HepG2 (cell line): Measurements from ENCODE around the gene B4GALT3. TPM values are rescaled to one million over a fixed set of nuclear protein-coding genes. Genes with fewer than 3 reads are reported as not detected.

Source experiments
- ZNF878 ChIP-seq: sonication (generic); formaldehyde crosslinking; IDR thresholded peaks from 2 replicates; pipeline ENCODE4 v1.8.1; 2023; ENCODE audit warnings: mild to moderate bottlenecking, missing genetic modification reagents, moderate library complexity
- polyA plus RNA-seq, 8 experiments: library from polyadenylated mRNA; depleted of rRNA in 3 of 8; stranded (reverse) in 7 of 8; unstranded in 1 of 8; fragments of >200 nt; fragmentation: Illumina TruSeq in 4 of 8; extraction: Trizol in 4 of 8; gene quantifications; 2 replicates each; pipeline versions ENCODE4 v1.2.1 to v1.2.3, GENCODE V29; 2011 to 2016; ENCODE audit warnings: low read depth in 4 of 8, missing spikeins in 1 of 8, mixed read lengths in 1 of 8; ENCODE audit not compliant: insufficient read depth in 1 of 8
- total RNA-seq, 5 experiments: library from RNA; depleted of rRNA; stranded (reverse); fragments of >200 nt; fragmentation: Illumina TruSeq; extraction: Trizol; gene quantifications; 2 replicates each; pipeline ENCODE4 v1.2.3, GENCODE V29; 2016; ENCODE audit warnings: low read depth in 1 of 5
- TF ChIP-seq, protein P1 (sequence below), 2 experiments: fragments of 450-650 bp in 1 of 2; sonication (generic) in 1 of 2; formaldehyde crosslinking in 1 of 2; IDR thresholded peaks; 2 replicates each; pipeline versions ENCODE4 v1.6.1 to v1.8.0; 2016 to 2022; ENCODE audit warnings: antibody characterized with exemption in 1 of 2, mild to moderate bottlenecking in 1 of 2, missing genetic modification reagents in 1 of 2

The B4GALT3 gene
- total and polyA plus RNA-seq, 2 of the 13 experiments (the other 11 are each of a cell fraction or from before 2014, with no cell fraction given), result 35.6 to 40.4 TPM

DNA sequence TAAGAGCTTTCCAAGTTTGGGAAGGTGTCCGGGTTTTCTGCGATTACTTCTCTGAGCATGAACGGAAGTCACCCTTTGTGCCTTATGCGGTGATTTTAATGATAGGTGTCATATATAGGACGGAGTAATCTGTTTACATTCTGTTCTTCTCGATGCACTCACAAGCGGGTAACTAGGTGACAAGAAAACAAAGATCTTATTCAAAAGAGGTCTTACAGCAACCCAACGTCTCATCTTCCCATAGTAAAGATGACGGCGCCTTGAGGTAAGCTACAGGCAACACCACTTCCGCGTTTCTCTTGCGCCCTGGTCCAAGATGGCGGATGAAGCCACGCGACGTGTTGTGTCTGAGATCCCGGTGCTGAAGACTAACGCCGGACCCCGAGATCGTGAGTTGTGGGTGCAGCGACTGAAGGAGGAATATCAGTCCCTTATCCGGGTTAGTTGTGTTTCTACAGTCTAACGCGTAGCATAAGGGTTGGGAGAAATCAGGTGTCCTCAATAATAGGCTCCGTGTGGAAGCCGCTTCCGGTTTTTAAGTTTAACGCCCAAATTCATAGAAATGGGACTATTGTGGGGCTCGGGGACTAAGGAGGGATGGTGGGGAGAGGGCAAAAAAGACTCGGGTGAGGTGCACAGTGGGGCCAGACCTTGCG, 23.5 kb downstream of the B4GALT3 start, which contains the start of gene UFC1 (continued):
- TF ChIP-seq, protein P1, sequence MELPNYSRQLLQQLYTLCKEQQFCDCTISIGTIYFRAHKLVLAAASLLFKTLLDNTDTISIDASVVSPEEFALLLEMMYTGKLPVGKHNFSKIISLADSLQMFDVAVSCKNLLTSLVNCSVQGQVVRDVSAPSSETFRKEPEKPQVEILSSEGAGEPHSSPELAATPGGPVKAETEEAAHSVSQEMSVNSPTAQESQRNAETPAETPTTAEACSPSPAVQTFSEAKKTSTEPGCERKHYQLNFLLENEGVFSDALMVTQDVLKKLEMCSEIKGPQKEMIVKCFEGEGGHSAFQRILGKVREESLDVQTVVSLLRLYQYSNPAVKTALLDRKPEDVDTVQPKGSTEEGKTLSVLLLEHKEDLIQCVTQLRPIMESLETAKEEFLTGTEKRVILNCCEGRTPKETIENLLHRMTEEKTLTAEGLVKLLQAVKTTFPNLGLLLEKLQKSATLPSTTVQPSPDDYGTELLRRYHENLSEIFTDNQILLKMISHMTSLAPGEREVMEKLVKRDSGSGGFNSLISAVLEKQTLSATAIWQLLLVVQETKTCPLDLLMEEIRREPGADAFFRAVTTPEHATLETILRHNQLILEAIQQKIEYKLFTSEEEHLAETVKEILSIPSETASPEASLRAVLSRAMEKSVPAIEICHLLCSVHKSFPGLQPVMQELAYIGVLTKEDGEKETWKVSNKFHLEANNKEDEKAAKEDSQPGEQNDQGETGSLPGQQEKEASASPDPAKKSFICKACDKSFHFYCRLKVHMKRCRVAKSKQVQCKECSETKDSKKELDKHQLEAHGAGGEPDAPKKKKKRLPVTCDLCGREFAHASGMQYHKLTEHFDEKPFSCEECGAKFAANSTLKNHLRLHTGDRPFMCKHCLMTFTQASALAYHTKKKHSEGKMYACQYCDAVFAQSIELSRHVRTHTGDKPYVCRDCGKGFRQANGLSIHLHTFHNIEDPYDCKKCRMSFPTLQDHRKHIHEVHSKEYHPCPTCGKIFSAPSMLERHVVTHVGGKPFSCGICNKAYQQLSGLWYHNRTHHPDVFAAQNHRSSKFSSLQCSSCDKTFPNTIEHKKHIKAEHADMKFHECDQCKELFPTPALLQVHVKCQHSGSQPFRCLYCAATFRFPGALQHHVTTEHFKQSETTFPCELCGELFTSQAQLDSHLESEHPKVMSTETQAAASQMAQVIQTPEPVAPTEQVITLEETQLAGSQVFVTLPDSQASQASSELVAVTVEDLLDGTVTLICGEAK (IDR thresholded peaks at IDR 0.05), result peak; percentile 85
- TF ChIP-seq, protein P1 (CRISPR knock-in tag; IDR thresholded peaks at IDR 0.05), result peak; percentile 43; the same call in 1 of the 2 replicates
- TF ChIP-seq ZNF878, result 0 out of 2 replicates have a peak, but pooled peaks have one; percentile 47
